Endodermal cell (in vitro differentiated cells): ENCODE measurements around the gene CLEC17A. TPM values are rescaled to one million over a fixed set of nuclear protein-coding genes. Genes with fewer than 3 reads are reported as not detected.

Experiments
- DNase-seq: peaks from one replicate; pipeline ENCODE4 v3.0.0-alpha.2; 2017
- H3K27ac ChIP-seq: 2 replicates; pipeline ENCODE4 v1.5.1; 2013; ENCODE audit warnings: mild to moderate bottlenecking, low read depth, low read length, moderate library complexity
- H3K27me3 ChIP-seq: 2 replicates; pipeline ENCODE4 v1.6.1; 2013; ENCODE audit warnings: mild to moderate bottlenecking, low read length, moderate library complexity; ENCODE audit not compliant: insufficient read depth, control insufficient read depth, poor library complexity, severe bottlenecking
- H3K36me3 ChIP-seq: 2 replicates; pipeline ENCODE4 v1.7.0; 2013; ENCODE audit warnings: mild to moderate bottlenecking, low read length, moderate library complexity; ENCODE audit not compliant: control insufficient read depth, insufficient read depth
- H3K4me1 ChIP-seq: one replicate; pipeline ENCODE4 v1.7.0; 2013; ENCODE audit warnings: low read length; ENCODE audit not compliant: control insufficient read depth, insufficient read depth
- H3K4me3 ChIP-seq: 2 replicates; pipeline ENCODE4 v1.5.1; 2013; ENCODE audit warnings: mild to moderate bottlenecking, low read length, moderate library complexity
- H3K9ac ChIP-seq: 2 replicates; pipeline ENCODE4 v1.6.1; 2013; ENCODE audit warnings: mild to moderate bottlenecking, low read length, moderate library complexity; ENCODE audit not compliant: poor library complexity, severe bottlenecking; ENCODE audit errors: extremely low read depth
- H3K9me3 ChIP-seq: 2 replicates; pipeline ENCODE4 v1.6.1; 2013; ENCODE audit warnings: mild to moderate bottlenecking, low read length, moderate library complexity; ENCODE audit not compliant: control insufficient read depth
- H3K27ac Mint-ChIP-seq: 2 replicates; pipeline ENCODE4 v1.8.0; 2020; ENCODE audit warnings: mixed read lengths
- H3K27me3 Mint-ChIP-seq: 2 replicates; pipeline ENCODE4 v1.8.0; 2021; ENCODE audit warnings: mild to moderate bottlenecking, mixed read lengths; ENCODE audit not compliant: insufficient read depth
- H3K36me3 Mint-ChIP-seq: 2 replicates; pipeline ENCODE4 v1.8.0; 2020; ENCODE audit warnings: low read depth, mixed read lengths
- H3K4me1 Mint-ChIP-seq: 2 replicates; pipeline ENCODE4 v1.8.0; 2020; ENCODE audit warnings: mixed read lengths
- H3K4me3 Mint-ChIP-seq: 2 replicates; pipeline ENCODE4 v1.8.0; 2020; ENCODE audit warnings: mild to moderate bottlenecking, moderate library complexity, mixed read lengths
- H3K9me3 Mint-ChIP-seq: 2 replicates; pipeline ENCODE4 v1.8.0; 2020; ENCODE audit warnings: mild to moderate bottlenecking, mixed read lengths
- WGBS, 2 experiments: methylation state at CpG; one replicate each; pipeline versions ENCODE4 v1.1.5 to v1.1.7; 2013; ENCODE audit warnings: missing lambda C conversion rate in 2 of 2, mixed read lengths in 1 of 2; ENCODE audit not compliant: insufficient coverage in 1 of 2, insufficient read length in 1 of 2; 5-methylcytosine and 5-hydroxymethylcytosine counted together
- total RNA-seq, 2 donors: library from RNA; stranded (reverse); fragmentation: NEBNext Ultra II Directional in 1 of 2; extraction: Animal tissue kit (Norgen Biotek cat#: 25700) in 1 of 2; gene quantifications; 2 replicates in 1 of 2; 3 replicates in 1 of 2; pipeline ENCODE4 v1.2.1, GENCODE V29; 2021
- TF ChIP-seq, protein P1 (sequence below): fragments of 200-600 bp; sonication (generic); conservative IDR thresholded peaks from 2 replicates; pipeline ENCODE4 v1.5.0; 2021; ENCODE audit warnings: antibody characterized with exemption, mild to moderate bottlenecking

The CLEC17A gene
- total RNA-seq, 2 donors from 2014 or later = not detected

DNA sequence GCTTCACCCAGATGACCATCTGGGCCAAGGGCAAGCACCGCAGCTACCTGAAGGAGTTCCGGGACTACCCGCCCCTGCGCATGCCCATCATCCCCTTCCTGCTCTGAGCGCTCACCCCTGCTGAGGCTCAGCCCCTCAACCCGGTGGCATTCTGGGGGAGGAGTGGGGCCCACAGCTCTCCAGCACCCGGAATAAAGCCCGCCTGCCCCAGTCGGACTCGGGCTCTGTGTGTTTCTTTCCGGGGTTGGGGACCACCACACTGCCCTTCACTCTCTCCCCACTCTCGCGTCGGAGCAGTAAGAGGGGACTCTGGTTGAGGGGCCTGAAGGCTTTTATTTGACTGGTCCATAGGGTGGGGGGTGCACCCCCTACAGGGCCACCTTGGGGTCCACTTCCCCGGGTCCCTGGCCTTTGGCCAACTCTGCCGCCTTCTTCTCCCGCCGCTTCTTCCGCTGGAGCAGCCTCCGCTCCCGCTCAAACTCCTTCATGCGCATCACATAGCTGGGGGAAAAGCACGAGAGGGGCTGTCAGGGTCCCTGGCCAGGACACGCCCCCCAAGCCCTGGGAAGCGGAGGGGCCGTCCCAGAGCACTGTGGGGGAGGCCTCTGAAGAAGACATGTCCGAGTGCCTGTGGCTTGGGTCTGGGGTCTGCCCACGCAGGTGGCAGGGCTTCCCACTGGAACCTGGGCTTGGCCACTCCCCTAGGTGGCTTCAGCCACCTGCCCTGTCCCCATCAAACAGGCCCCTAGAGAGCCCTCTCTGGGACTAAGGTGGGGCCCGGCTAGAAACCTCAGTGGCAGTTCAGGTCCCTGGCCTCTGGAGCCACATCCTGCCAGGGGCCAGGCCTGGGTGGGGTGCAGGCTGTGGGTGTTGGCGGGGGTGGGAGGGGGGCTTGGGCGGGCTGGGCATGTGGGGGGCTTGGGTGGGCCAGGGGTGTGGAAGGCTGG, 16.8 kb upstream of the CLEC17A start:
- Mint-ChIP-seq H3K4me1 (peaks cover 27% of the 10 kb centered on the region), H3K27me3 (no peaks in the 10 kb centered on the region), H3K9me3 (no peaks in the 10 kb centered on the region), H3K27ac (no peak overlapping the region), H3K4me3 (no peak overlapping the region), H3K36me3 (peaks cover 25% of the 10 kb centered on the region)
- 94 to 99% methylated on average over 9 to 24 of the region's 31 CpGs for WGBS, 2 experiments
- TF ChIP-seq, protein P1, sequence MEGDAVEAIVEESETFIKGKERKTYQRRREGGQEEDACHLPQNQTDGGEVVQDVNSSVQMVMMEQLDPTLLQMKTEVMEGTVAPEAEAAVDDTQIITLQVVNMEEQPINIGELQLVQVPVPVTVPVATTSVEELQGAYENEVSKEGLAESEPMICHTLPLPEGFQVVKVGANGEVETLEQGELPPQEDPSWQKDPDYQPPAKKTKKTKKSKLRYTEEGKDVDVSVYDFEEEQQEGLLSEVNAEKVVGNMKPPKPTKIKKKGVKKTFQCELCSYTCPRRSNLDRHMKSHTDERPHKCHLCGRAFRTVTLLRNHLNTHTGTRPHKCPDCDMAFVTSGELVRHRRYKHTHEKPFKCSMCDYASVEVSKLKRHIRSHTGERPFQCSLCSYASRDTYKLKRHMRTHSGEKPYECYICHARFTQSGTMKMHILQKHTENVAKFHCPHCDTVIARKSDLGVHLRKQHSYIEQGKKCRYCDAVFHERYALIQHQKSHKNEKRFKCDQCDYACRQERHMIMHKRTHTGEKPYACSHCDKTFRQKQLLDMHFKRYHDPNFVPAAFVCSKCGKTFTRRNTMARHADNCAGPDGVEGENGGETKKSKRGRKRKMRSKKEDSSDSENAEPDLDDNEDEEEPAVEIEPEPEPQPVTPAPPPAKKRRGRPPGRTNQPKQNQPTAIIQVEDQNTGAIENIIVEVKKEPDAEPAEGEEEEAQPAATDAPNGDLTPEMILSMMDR = no peak
- no peaks in the 10 kb centered on the region for H3K27me3 ChIP-seq
- no peak overlapping the region for H3K9ac ChIP-seq
- peaks cover 6% of the 10 kb centered on the region for H3K4me1 ChIP-seq
- H3K36me3 ChIP-seq = no peaks in the 10 kb centered on the region
- no peak overlapping the region for H3K4me3 ChIP-seq
- DNase-seq = no peak
- no peak overlapping the region for H3K27ac ChIP-seq
- H3K9me3 ChIP-seq = no peaks in the 10 kb centered on the region

DNA sequence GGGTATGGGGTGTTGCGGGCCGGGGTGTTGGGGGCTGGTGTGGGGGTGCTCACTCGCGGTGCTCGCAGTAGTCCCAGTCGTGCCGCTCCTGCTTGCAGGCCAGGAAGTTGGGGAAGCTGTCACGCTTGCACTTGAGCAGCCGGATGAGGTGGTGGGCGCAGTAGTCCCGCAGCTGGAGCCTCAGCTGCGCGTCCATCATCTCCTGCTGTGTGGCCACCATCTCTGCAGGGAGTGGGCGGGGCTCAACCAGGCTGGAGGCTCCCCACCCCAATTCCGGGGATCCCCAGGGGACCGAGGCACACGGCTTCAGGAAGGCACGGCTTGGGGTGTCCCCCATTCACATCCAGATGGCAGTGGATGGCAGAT, 16.2 kb upstream of the CLEC17A start:
- DNase-seq = no peak
- Histone ChIP-seq H3K4me1 (peaks cover 2% of the 10 kb centered on the region), H3K9ac (no peak overlapping the region), H3K27ac (no peak overlapping the region), H3K9me3 (no peaks in the 10 kb centered on the region), H3K36me3 (no peaks in the 10 kb centered on the region), H3K4me3 (no peak overlapping the region), H3K27me3 (no peaks in the 10 kb centered on the region)
- WGBS, 2 experiments = 92 to 93% methylated on average over 5 to 18 of the region's 18 CpGs
- peaks cover 27% of the 10 kb centered on the region for H3K36me3 Mint-ChIP-seq
- H3K27ac Mint-ChIP-seq = no peak overlapping the region
- H3K4me1 Mint-ChIP-seq = peaks cover 27% of the 10 kb centered on the region
- no peaks in the 10 kb centered on the region for H3K27me3 Mint-ChIP-seq
- H3K9me3 Mint-ChIP-seq = no peaks in the 10 kb centered on the region
- TF ChIP-seq, protein P1 = no peak
- no peak overlapping the region for H3K4me3 Mint-ChIP-seq

GRCh38 chr19:14567079-14567478, 15.8 kb upstream of the CLEC17A start:
- H3K4me3 Mint-ChIP-seq = no peak overlapping the region
- TF ChIP-seq, protein P1 = no peak
- Histone ChIP-seq H3K4me1 (no peaks in the 10 kb centered on the region), H3K27me3 (no peaks in the 10 kb centered on the region), H3K4me3 (no peak overlapping the region), H3K36me3 (no peaks in the 10 kb centered on the region), H3K9me3 (no peaks in the 10 kb centered on the region), H3K27ac (no peak overlapping the region), H3K9ac (no peak overlapping the region)
- no peaks in the 10 kb centered on the region for H3K9me3 Mint-ChIP-seq
- 92% methylated on average over 5 to 11 of the region's 11 CpGs for WGBS, 2 experiments
- DNase-seq = no peak
- no peaks in the 10 kb centered on the region for H3K27me3 Mint-ChIP-seq
- peaks cover 27% of the 10 kb centered on the region for H3K36me3 Mint-ChIP-seq
- H3K4me1 Mint-ChIP-seq = peaks cover 23% of the 10 kb centered on the region
- no peak overlapping the region for H3K27ac Mint-ChIP-seq
